Pancreas (tissue), 10 donors: ENCODE measurements around the gene SLC12A8. TPM values are rescaled to one million over a fixed set of nuclear protein-coding genes. Genes with fewer than 3 reads are reported as not detected.

ENCODE experiments used
- ATAC-seq, 4 donors: fragments of 200-7000 bp; cut with Tn5 transposase; one replicate each; pipeline versions ENCODE4 v1.8.0 to v1.9.1; 2020; ENCODE audit warnings: mild to moderate bottlenecking in 4 of 4, moderate library complexity in 4 of 4
- DNase-seq, 6 donors: peaks; one replicate each; pipeline ENCODE4 v3.0.0-alpha.2; 2020
- FAIRE-seq: peaks from 2 replicates; lab custom pipeline; 2012; peaks lifted over from hg19 to GRCh38; lab: Jason Lieb, UNC
- H3K27ac ChIP-seq, 4 donors: fragments of 200-600 bp; sonication (generic); 1 replicate in 3 of 4; 2 replicates in 1 of 4; pipeline versions ENCODE4 v1.5.0 to v1.8.0; 2020
- H3K27me3 ChIP-seq, 4 donors: fragments of 200-600 bp; one replicate each; pipeline ENCODE4 v1.8.0; 2021
- H3K36me3 ChIP-seq, 3 donors: fragments of 200-600 bp; sonication (generic) in 1 of 3; one replicate each; pipeline versions ENCODE4 v1.5.0 to v1.8.0; 2020 to 2021
- H3K4me1 ChIP-seq, 3 donors: fragments of 200-600 bp; one replicate each; pipeline ENCODE4 v1.8.0; 2021
- H3K4me3 ChIP-seq, 4 donors: fragments of 200-600 bp; sonication (generic) in 2 of 4; one replicate each; pipeline versions ENCODE4 v1.5.0 to v1.8.0; 2020 to 2021
- H3K9me3 ChIP-seq, 4 donors: fragments of 200-600 bp; one replicate each; pipeline ENCODE4 v1.8.0; 2021
- WGBS, 2 donors: extraction: QIAGEN DNeasy Blood & Tissue Kit; methylation state at CpG; one replicate each; pipeline ENCODE4 v1.1.7; 2013; 5-methylcytosine and 5-hydroxymethylcytosine counted together
- intact Hi-C, 3 donors: fragments of 100-400 bp; cut with DNase I; formaldehyde crosslinking; loops; one replicate each; pipeline versions ENCODE4 v1.11.1 to v1.14.2; 2022
- polyA plus RNA-seq, 2 donors: library from polyadenylated mRNA; stranded (reverse); fragments of 200-250 nt; gene quantifications; one replicate each; pipeline ENCODE4 v1.2.3, GENCODE V29; 2013
- total RNA-seq, 6 donors: library from RNA; stranded (reverse); fragmentation: NEBNext Ultra II Directional in 4 of 6; extraction: Animal tissue kit (Norgen Biotek cat#: 25700) in 4 of 6; gene quantifications; one replicate each; pipeline versions ENCODE4 v1.2.1 to v1.2.4, GENCODE V29; 2021 to 2023
- TF ChIP-seq, protein P1 (sequence below), 4 donors: fragments of 200-600 bp; sonication (generic) in 3 of 4; IDR thresholded peaks; one replicate each; pipeline versions ENCODE4 v1.5.0 to v1.8.0; 2021; ENCODE audit warnings: antibody characterized with exemption in 4 of 4
- donor health status: healthy with polysubstance abuse.
- donor health status: DM: no; HTN: no; CAD: no; lungs with moderate emphysema.
- donor health status: DM: no; HTN: no; CAD: no.
- donor health status: control.
- donor health status: control.
- donor health status: Bipolar disorder and iron deficiency.
- donor health status: DM: yes; HTN: yes; CAD: no.
- donor health status: DM: no; HTN: no; CAD: no.
- donor health status: DM: no; HTN: no; CAD: no.
- donor health status: DM: yes; HTN: yes; CAD: no.

The SLC12A8 gene
- total and polyA plus RNA-seq, 8 donors, result 6.6 to 16.2 (median 12.5) TPM

DNA sequence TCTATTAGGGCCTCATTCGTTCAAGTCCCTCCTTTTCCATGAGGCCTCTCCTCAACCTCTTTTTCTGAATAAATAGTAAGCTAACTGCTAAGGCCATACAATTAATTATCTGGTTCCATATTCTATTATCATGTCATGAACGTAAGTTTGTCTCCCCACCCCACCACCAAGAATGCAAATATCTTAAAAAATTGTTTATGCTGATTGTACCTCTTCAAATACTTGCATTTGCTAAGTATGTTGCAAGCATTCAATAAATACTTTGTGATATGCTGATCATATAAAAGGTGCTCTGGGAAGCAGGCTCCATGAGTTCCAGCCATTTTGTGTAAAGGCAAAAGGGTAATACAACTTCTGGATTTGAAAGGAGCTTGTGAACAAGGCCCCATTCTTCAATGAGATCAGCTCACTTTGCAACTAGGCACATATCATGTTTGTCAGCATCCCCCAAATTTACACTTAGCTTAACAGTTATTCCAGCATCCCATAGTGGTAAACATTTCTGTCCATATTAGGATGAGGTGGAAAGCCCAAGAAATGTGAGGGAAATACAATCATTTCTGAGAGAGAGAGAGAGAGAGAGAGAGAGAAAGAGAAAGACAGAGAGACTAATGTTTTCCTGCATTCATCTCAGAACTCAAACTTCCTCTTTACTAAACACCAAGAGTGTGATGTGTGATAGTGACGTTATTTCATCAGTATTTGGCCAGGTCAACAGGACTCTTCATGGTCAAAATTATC lies 33.2 kb downstream of the SLC12A8 start:
- no peaks in the 10 kb centered on the region for H3K4me1 ChIP-seq
- WGBS, 2 donors, result 74 to 79% methylated on average over 3 of the region's 3 CpGs
- FAIRE-seq (no peak), ATAC-seq (no peak), DNase-seq (no peak)
- H3K27me3 ChIP-seq, result no peaks in the 10 kb centered on the region
- H3K9me3 ChIP-seq, result no peaks in the 10 kb centered on the region
- no peak overlapping the region for H3K27ac ChIP-seq
- intact Hi-C loops, result no loop called here
- H3K36me3 ChIP-seq, result no peaks in the 10 kb centered on the region
- no peak overlapping the region for H3K4me3 ChIP-seq
- TF ChIP-seq, protein P1, sequence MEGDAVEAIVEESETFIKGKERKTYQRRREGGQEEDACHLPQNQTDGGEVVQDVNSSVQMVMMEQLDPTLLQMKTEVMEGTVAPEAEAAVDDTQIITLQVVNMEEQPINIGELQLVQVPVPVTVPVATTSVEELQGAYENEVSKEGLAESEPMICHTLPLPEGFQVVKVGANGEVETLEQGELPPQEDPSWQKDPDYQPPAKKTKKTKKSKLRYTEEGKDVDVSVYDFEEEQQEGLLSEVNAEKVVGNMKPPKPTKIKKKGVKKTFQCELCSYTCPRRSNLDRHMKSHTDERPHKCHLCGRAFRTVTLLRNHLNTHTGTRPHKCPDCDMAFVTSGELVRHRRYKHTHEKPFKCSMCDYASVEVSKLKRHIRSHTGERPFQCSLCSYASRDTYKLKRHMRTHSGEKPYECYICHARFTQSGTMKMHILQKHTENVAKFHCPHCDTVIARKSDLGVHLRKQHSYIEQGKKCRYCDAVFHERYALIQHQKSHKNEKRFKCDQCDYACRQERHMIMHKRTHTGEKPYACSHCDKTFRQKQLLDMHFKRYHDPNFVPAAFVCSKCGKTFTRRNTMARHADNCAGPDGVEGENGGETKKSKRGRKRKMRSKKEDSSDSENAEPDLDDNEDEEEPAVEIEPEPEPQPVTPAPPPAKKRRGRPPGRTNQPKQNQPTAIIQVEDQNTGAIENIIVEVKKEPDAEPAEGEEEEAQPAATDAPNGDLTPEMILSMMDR (IDR thresholded peaks at IDR 0.05), result no peak

DNA sequence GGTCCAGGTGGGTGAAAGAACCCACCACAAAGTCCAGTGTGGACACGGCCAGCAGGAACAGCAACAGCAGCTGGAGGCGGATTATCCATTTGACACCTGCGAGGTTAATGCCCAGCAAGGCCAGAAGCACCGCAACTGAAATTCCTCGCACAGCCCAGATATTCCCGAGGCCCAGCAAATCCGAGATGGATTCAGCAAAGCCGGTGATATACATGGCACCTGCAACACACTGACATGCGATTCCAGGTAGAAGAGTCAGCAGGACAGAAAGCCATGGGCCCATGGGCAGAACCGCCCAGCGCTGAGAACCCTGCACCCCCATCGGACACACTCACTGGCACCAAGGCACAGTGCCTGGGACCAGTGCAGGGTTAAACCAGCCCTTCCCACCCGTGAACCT lies 34.8 kb downstream of the SLC12A8 start:
- H3K4me1 ChIP-seq, result no peaks in the 10 kb centered on the region
- no peaks in the 10 kb centered on the region for H3K9me3 ChIP-seq
- intact Hi-C loops, result no loop called here
- no peaks in the 10 kb centered on the region for H3K27me3 ChIP-seq
- H3K4me3 ChIP-seq, result no peak overlapping the region
- FAIRE-seq (no peak), ATAC-seq (no peak), DNase-seq (no peak)
- no peaks in the 10 kb centered on the region for H3K36me3 ChIP-seq
- WGBS, 2 donors, result 96 to 97% methylated on average over 13 of the region's 13 CpGs
- H3K27ac ChIP-seq, result no peak overlapping the region
- TF ChIP-seq, protein P1 (IDR thresholded peaks at IDR 0.05), result no peak

DNA sequence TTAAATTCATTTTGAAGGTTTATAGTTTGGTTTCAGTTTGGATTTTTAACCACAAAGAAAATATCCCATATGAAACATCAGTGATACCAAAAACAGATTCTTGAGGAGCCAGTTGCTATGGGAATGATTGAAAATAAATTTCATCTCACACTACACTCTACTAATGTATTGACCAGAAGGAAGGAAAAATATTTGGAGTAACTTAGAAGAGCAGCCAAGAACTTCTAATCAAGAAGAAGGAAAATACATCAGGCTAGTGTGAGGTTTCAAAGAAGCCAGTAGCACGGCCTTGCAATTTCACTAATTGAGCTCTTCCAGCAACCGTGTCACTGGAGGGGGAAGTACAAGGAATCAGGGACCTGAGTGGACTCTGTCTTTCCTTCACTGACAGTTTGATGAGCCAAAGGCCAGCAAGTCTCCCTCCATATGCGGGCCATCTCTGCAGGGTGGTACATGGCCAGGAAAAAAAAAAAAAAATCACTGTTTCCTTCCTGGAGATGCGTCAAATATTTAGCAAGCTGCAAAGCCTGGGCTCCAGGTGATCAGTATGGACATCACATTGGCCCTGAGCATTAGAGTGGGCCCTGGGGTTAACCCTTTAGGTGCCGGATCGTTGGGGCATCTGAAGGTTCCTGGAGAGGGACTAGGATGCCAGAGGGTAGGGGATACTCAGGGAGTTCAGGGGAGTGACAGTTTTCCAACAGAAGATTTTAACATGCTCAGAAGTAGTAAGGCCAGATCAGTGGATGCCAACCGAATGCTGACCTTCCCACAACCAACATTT lies 37.1 kb downstream of the SLC12A8 start:
- no peaks in the 10 kb centered on the region for H3K9me3 ChIP-seq
- 84 to 85% methylated on average over 7 of the region's 7 CpGs for WGBS, 2 donors
- DNase-seq (no peak), ATAC-seq (no peak), FAIRE-seq (no peak)
- TF ChIP-seq, protein P1 (IDR thresholded peaks at IDR 0.05), result no peak
- H3K36me3 ChIP-seq, result no peaks in the 10 kb centered on the region
- no peaks in the 10 kb centered on the region for H3K27me3 ChIP-seq
- H3K4me1 ChIP-seq, result no peaks in the 10 kb centered on the region
- H3K4me3 ChIP-seq, result no peak overlapping the region
- intact Hi-C loops, result no loop called here
- no peak overlapping the region for H3K27ac ChIP-seq

DNA sequence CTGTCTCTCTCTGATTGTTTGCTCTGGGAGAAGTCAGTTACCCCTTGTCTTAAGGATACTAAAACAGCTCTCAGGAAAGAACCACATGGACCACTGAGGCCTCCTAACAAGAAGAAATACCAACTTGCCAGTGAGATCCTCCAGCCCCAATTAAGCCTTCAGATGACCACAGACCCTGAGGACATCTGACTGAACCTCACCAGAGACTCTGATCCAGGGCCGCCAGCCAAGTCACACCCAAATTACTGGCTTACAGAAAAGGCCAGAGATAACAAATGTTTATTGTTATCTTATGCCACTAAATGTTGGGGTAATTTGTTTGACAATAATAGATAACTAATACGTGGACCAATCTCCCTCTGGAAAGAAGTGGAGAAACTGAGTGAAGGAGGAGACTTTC lies 40.2 kb downstream of the SLC12A8 start:
- intact Hi-C loops, result no loop called here
- Histone ChIP-seq H3K36me3 (no peaks in the 10 kb centered on the region), H3K4me1 (no peaks in the 10 kb centered on the region), H3K4me3 (no peak overlapping the region), H3K9me3 (no peaks in the 10 kb centered on the region), H3K27ac (no peak overlapping the region), H3K27me3 (no peaks in the 10 kb centered on the region)
- 61 to 62% methylated on average over 2 of the region's 2 CpGs for WGBS, 2 donors
- TF ChIP-seq, protein P1 (IDR thresholded peaks at IDR 0.05), result no peak
- DNase-seq (no peak), ATAC-seq (no peak), FAIRE-seq (no peak)
